GM12878 (cell line): ENCODE data around the gene CACNG4.

Experiments used
- BRCA1 ChIP-seq: IDR thresholded peaks from 2 replicates; pipeline ENCODE4 v1.6.1; 2011; ENCODE audit warnings: low read depth, low read length, improper control_type of control experiment
- CTCF ChIP-seq, 3 experiments: IDR thresholded peaks in 2 of 3; conservative IDR thresholded peaks in 1 of 3; 2 replicates each; pipeline ENCODE4 v1.5.1; 2011; ENCODE audit warnings: low read depth in 3 of 3, low read length in 3 of 3, mild to moderate bottlenecking in 3 of 3, control low read depth in 2 of 3, moderate library complexity in 2 of 3, inconsistent platforms in 1 of 3, mixed read lengths in 1 of 3; ENCODE audit not compliant: control insufficient read depth in 2 of 3, insufficient read depth in 1 of 3; ENCODE audit errors: extremely low read depth in 1 of 3
- EZH2 ChIP-seq: IDR thresholded peaks from 2 replicates; pipeline ENCODE4 v1.6.1; 2012; ENCODE audit warnings: low read depth, mild to moderate bottlenecking, control low read depth, inconsistent platforms, low read length, borderline replicate concordance; ENCODE audit not compliant: control insufficient read depth
- MYC ChIP-seq: IDR thresholded peaks from 2 replicates; pipeline ENCODE4 v1.6.1; 2011; ENCODE audit warnings: mild to moderate bottlenecking, low read length, moderate library complexity, inconsistent platforms; ENCODE audit not compliant: insufficient read depth, insufficient replicate concordance, insufficient read length, severe bottlenecking
- PKNOX1 ChIP-seq: fragments of 450-650 bp; IDR thresholded peaks from 2 replicates; pipeline ENCODE4 v1.6.1; 2016; ENCODE audit warnings: mild to moderate bottlenecking
- POLR2A ChIP-seq: IDR thresholded peaks from 2 replicates; pipeline ENCODE4 v1.6.1; 2011; ENCODE audit warnings: low read depth, mild to moderate bottlenecking, low read length
- POLR2AphosphoS5 ChIP-seq: IDR thresholded peaks from 2 replicates; pipeline ENCODE4 v1.6.1; 2011; ENCODE audit warnings: mild to moderate bottlenecking, low read length, inconsistent platforms
- RAD21 ChIP-seq: IDR thresholded peaks from 2 replicates; pipeline ENCODE4 v1.6.1; 2011; ENCODE audit warnings: mild to moderate bottlenecking, low read depth, low read length, moderate library complexity; ENCODE audit not compliant: insufficient read depth
- RCOR1 ChIP-seq: conservative IDR thresholded peaks from 2 replicates; pipeline ENCODE4 v1.6.1; 2012; ENCODE audit warnings: low read depth, low read length, improper control_type of control experiment
- TAF1 ChIP-seq: IDR thresholded peaks from 2 replicates; pipeline ENCODE4 v1.6.1; 2011; ENCODE audit warnings: mild to moderate bottlenecking, low read depth, low read length, borderline replicate concordance
- ZNF274 ChIP-seq: IDR thresholded peaks from one replicate; pipeline ENCODE4 v1.8.0; 2011; ENCODE audit not compliant: insufficient read length, insufficient read depth

GRCh38 chr17:67041941-67042899 is 77.7 kb downstream of the CACNG4 start:
- TF ChIP-seq EZH2 (no peak), POLR2AphosphoS5 (no peak), PKNOX1 (peak; percentile 75), RCOR1 (no peak), POLR2A (no peak), RAD21 (no peak), MYC (no peak), BRCA1 (no peak), ZNF274 (no peak), CTCF (IDR thresholded peaks at IDR 0.05 in 2 of 3, conservative IDR thresholded peaks at IDR 0.05 in 1 of 3; ENCODE audit: control insufficient read depth in 2 of 3, extremely low read depth in 1 of 3, insufficient read depth in 1 of 3, low read depth in 3 of 3, low read length in 3 of 3) (no peak), TAF1 (no peak)
